Gastroesophageal sphincter (tissue), 2 donors: ENCODE results near the gene ROR2.

ENCODE experiments used
- POLR2A ChIP-seq, 2 donors: fragments of 450-650 bp; IDR thresholded peaks; one replicate each; pipeline ENCODE4 v1.6.1; 2017; ENCODE audit warnings: antibody characterized with exemption in 2 of 2, mild to moderate bottlenecking in 2 of 2, moderate library complexity in 1 of 2
- POLR2AphosphoS5 ChIP-seq: sonication (generic); formaldehyde crosslinking; IDR thresholded peaks from one replicate; pipeline ENCODE4 v1.6.1; 2017; ENCODE audit warnings: antibody characterized with exemption

- TF ChIP-seq POLR2AphosphoS5 (no peak), POLR2A (IDR thresholded peaks at IDR 0.05) (no peak)
These were observed 394.9 kb downstream of the ROR2 start for GRCh38 chr9:91555132-91555531.
